Bronchial epithelial cell (primary cell): ENCODE measurements around the gene SERTAD3. TPM values are rescaled to one million over a fixed set of nuclear protein-coding genes. Genes with fewer than 3 reads are reported as not detected.

ENCODE experiments used
- DNase-seq: peaks from one replicate; pipeline ENCODE4 v3.0.0-alpha.2; 2010; ENCODE audit warnings: low read depth
- FAIRE-seq: peaks from 2 replicates; lab custom pipeline; 2011; peaks lifted over from hg19 to GRCh38; lab: Jason Lieb, UNC
- H3K27me3 ChIP-seq: 2 replicates; pipeline ENCODE4 v1.5.1; 2011; ENCODE audit warnings: low read length; ENCODE audit not compliant: control insufficient read depth, insufficient read depth
- H3K36me3 ChIP-seq: 2 replicates; pipeline ENCODE4 v1.5.1; 2011; ENCODE audit warnings: low read length; ENCODE audit not compliant: control insufficient read depth, insufficient read depth
- H3K4me3 ChIP-seq: 2 replicates; pipeline ENCODE4 v1.5.1; 2011; ENCODE audit warnings: mild to moderate bottlenecking, low read depth, low read length, control low read depth
- total RNA-seq: library from RNA; depleted of rRNA; stranded (reverse); fragments of >200 nt; gene quantifications from 2 replicates; pipeline ENCODE4 v1.2.1, GENCODE V29; 2014
- TF ChIP-seq, protein P1 (sequence below): IDR thresholded peaks from 2 replicates; pipeline ENCODE4 v1.5.1; 2011; ENCODE audit warnings: mild to moderate bottlenecking, moderate library complexity, low read length, control low read depth, inconsistent platforms; ENCODE audit not compliant: insufficient read depth, severe bottlenecking

SERTAD3 gene
- total RNA-seq, 1 donor from 2014 or later = 23.2 TPM

DNA sequence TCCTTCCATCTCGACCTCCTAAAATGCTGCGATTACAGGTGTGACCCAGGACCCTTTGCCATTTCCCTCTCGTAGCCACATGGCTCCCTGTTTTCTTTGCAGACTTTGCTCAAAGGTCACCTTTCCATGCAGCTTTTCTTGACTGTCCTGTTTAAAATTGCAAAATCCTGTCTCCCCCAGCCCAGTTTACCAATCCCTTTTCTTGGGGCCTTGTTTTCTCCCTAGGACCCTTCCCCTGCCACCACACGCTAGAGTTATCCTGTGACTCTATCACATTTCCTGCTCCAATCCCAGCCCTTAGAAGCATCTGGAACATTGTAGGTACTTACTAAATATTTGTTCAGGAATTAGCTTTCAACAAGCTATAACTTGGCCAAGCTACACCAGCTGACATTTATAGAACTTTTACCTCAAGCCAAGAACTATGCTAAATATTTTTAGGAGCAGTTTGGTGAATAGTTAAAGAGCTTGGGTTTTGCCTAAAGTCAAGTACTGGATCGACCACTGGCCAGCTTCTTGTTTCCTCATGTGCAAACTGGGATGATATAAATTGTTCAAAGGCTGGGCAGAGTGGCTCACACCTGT, 9.1 kb upstream of the SERTAD3 start:
- FAIRE-seq = no peak
- Histone ChIP-seq H3K27me3 (no peaks in the 10 kb centered on the region), H3K4me3 (no peak overlapping the region), H3K36me3 (peaks cover 15% of the 10 kb centered on the region)
- DNase-seq = peak; percentile 72
- TF ChIP-seq, protein P1, sequence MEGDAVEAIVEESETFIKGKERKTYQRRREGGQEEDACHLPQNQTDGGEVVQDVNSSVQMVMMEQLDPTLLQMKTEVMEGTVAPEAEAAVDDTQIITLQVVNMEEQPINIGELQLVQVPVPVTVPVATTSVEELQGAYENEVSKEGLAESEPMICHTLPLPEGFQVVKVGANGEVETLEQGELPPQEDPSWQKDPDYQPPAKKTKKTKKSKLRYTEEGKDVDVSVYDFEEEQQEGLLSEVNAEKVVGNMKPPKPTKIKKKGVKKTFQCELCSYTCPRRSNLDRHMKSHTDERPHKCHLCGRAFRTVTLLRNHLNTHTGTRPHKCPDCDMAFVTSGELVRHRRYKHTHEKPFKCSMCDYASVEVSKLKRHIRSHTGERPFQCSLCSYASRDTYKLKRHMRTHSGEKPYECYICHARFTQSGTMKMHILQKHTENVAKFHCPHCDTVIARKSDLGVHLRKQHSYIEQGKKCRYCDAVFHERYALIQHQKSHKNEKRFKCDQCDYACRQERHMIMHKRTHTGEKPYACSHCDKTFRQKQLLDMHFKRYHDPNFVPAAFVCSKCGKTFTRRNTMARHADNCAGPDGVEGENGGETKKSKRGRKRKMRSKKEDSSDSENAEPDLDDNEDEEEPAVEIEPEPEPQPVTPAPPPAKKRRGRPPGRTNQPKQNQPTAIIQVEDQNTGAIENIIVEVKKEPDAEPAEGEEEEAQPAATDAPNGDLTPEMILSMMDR = no peak

DNA sequence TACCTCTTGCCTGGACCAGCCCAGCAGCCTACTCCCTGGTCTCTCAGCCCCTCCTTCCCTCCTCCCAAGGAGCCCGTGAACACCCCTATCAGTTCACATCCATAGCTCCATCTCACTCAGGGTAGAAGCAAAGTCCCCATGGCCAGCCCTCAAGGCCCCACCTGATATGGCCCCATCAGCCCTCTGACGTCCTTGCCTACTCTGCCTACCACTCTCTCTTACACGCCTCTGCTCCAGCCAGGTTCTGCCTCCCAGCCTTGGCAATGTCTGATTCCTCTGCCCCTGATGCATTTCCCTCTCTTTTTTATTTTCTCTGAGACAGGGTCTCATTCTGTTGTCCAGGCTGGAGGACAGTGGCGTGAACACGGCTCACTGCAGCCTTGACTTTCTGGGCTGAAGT, 7.9 kb upstream of the SERTAD3 start:
- DNase-seq = no peak
- Histone ChIP-seq H3K36me3 (peaks cover 16% of the 10 kb centered on the region), H3K27me3 (no peaks in the 10 kb centered on the region), H3K4me3 (no peak overlapping the region)
- peak; percentile 7 for FAIRE-seq
- TF ChIP-seq, protein P1 = no peak

DNA sequence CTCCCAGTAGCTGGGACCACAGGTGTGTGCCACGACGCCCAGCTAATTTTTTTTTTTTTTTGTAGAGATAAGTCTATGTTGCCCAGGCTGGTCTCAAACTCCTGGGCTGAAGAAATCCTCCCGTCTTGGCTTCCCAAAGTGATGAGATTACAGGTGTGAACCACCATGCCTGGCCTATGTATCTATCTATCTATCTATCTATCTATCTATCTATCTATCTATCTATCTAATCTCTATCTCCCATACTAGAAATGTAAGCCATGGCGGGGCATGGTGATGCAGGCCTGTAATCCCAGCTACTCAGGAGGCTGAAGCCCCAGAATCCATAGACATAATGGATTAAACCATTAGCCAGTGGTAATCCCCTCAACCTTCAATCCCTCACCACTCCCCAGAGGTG, 6.5 kb upstream of the SERTAD3 start:
- TF ChIP-seq, protein P1 = no peak
- no peak for DNase-seq
- peaks cover 16% of the 10 kb centered on the region for H3K36me3 ChIP-seq
- H3K4me3 ChIP-seq = no peak overlapping the region
- FAIRE-seq = no peak
- H3K27me3 ChIP-seq = no peaks in the 10 kb centered on the region

DNA sequence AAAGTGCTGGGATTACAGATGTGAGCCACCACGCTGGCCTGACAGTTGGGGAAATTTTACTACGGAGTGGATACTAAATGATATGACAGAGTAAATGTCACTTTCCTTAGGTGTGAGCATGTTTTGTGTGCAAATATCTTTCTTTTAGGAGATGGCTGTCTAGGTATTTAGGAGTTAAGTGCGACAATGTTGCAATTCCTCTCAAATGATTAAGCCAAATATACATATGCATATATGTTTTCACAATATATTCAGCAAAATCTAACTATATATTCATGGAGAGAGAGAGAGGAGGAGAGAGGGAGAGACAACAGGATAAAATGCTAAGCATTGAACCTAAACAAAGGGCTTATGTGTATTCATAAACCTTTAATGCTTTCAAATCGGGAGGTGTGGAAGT, 5.4 kb upstream of the SERTAD3 start:
- FAIRE-seq = no peak
- DNase-seq = no peak
- no peak overlapping the region for H3K4me3 ChIP-seq
- no peaks in the 10 kb centered on the region for H3K27me3 ChIP-seq
- H3K36me3 ChIP-seq = peaks cover 16% of the 10 kb centered on the region
- TF ChIP-seq, protein P1 = no peak

DNA sequence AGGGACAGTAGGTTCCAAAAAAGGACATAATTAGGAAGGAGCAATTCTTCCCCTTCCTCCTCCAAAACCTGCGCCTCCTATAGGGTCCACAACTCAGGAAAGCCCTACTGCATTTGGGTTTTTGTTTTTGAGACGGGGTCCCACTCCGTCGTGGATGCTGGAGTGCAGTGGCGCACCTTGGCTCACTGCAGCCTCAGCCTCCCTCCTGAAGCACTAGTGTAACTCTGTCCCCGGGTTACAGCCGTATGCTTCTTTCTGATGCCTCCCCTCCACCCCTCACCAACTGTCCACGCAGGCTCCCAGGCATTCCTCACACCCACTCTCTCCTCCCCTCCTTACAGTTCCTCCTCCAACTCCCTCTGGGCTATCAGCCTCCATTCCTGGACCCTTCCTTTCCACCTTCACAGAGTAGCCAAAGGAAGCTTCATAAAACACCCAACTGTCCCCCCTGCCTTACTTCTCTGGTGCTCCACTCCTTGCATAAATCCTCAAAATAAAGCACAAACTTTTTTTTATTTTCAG, 2.2 kb upstream of the SERTAD3 start:
- no peak for DNase-seq
- TF ChIP-seq, protein P1 = no peak
- Histone ChIP-seq H3K36me3 (peaks cover 19% of the 10 kb centered on the region), H3K27me3 (no peaks in the 10 kb centered on the region), H3K4me3 (no peak overlapping the region)
- FAIRE-seq = no peak

DNA sequence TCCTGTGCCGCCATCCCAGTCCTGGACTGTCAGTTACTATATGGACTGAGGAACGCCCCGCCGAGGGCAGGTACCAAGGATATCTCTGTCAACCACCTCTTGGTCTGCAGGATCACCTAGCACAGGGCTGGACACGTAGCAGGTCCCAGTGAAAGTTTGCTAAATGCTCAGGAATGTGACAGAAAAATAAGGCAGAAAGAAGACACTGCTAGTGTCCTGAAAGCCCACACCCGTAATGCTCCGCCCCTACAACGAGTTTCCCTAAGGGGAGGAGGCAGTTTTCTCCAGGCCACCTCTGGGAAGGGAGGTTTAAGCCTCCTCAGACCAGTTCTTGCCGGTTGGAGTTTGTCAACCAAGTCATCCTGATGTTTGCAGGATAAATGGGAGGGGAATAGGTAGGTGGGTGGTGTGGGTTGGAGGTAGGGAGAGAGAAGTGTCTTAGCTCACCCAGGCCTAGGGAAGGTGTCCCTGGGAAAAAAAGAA, 1.7 kb upstream of the SERTAD3 start:
- DNase-seq (peak; percentile 77), FAIRE-seq (peak; percentile 62)
- peaks cover 20% of the 10 kb centered on the region for H3K36me3 ChIP-seq
- TF ChIP-seq, protein P1 = no peak
- no peaks in the 10 kb centered on the region for H3K27me3 ChIP-seq
- H3K4me3 ChIP-seq = no peak overlapping the region
